Breast epithelium (tissue), 3 donors: Measurements from ENCODE around the gene NANOS1. TPM values are rescaled to one million over a fixed set of nuclear protein-coding genes. Genes with fewer than 3 reads are reported as not detected.

Source experiments
- total RNA-seq, 3 donors: library from RNA; depleted of rRNA; stranded (reverse); fragments of >200 nt; gene quantifications; one replicate each; pipeline ENCODE4 v1.1.0, GENCODE V29; 2016

The NANOS1 gene
- total RNA-seq, 3 donors from 2014 or later: 2.9 to 6.4 (median 3.7) TPM

Other genes starting within 250 kb of the NANOS1 start
- 100 to 1,000 TPM; 117 to 166 (median 124) TPM for gene EIF3A, start 51.1 kb downstream of the NANOS1 start, total RNA-seq
- 10 to 100 TPM; 33.8 to 55.0 (median 37.3) TPM for gene DENND10, start 74.4 kb downstream of the NANOS1 start, total RNA-seq
- 10 to 100 TPM; 14.6 to 25.2 (median 18.6) TPM for gene SFXN4, start 136.0 kb downstream of the NANOS1 start, total RNA-seq
- 100 to 1,000 TPM; 154 to 165 (median 164) TPM for gene PRDX3, start 149.1 kb downstream of the NANOS1 start, total RNA-seq
- 10 to 100 TPM; 14.9 to 20.6 (median 15.2) TPM for gene GRK5, start 177.9 kb downstream of the NANOS1 start, total RNA-seq